CD4-positive, alpha-beta T cell (primary cell): ENCODE data around the gene ATP10A. TPM values are rescaled to one million over a fixed set of nuclear protein-coding genes. Genes with fewer than 3 reads are reported as not detected.

ENCODE experiments used
- ATAC-seq: fragments of 200-7000 bp; cut with Tn5 transposase; one replicate; pipeline ENCODE4 v1.10.0; 2022; ENCODE audit warnings: mild to moderate bottlenecking; ENCODE audit not compliant: poor library complexity
- CTCF ChIA-PET: fragments of 350-600 bp; sonication (Branson Sonifier 250); formaldehyde crosslinking; loops from one replicate; lab custom pipeline; 2021; ENCODE audit warnings: antibody characterized with exemption, inconsistent platforms; lab: Charles Lee
- POLR2A ChIA-PET: fragments of 350-600 bp; sonication (Branson Sonifier 250); formaldehyde crosslinking; loops from one replicate; lab custom pipeline; 2021; ENCODE audit warnings: antibody characterized with exemption, inconsistent platforms; lab: Charles Lee
- DNase-seq, 14 experiments: peaks; one replicate each; pipeline ENCODE4 v3.0.0-alpha.2; 2013 to 2020; ENCODE audit warnings: mixed read lengths in 2 of 14
- H3K27ac ChIP-seq, 2 donors: one replicate each; pipeline versions ENCODE4 v1.5.1 to v1.7.0; 2013; ENCODE audit warnings: low read length in 2 of 2, low read depth in 1 of 2, mild to moderate bottlenecking in 1 of 2
- H3K27me3 ChIP-seq, 2 experiments: 1 replicate in 1 of 2; 2 replicates in 1 of 2; pipeline versions ENCODE4 v1.6.1 to v1.7.0; 2013; ENCODE audit warnings: low read length in 2 of 2, control low read depth in 1 of 2, mild to moderate bottlenecking in 1 of 2, moderate library complexity in 1 of 2; ENCODE audit not compliant: insufficient read depth in 2 of 2, control insufficient read depth in 1 of 2
- H3K36me3 ChIP-seq: one replicate; pipeline ENCODE4 v1.6.1; 2013; ENCODE audit warnings: low read length, control low read depth; ENCODE audit not compliant: insufficient read depth
- H3K4me1 ChIP-seq: one replicate; pipeline ENCODE4 v1.6.1; 2013; ENCODE audit warnings: low read length, control low read depth; ENCODE audit not compliant: insufficient read depth
- H3K4me3 ChIP-seq: one replicate; pipeline ENCODE4 v1.5.1; 2013; ENCODE audit warnings: mild to moderate bottlenecking, low read length, moderate library complexity
- H3K9me3 ChIP-seq, 2 experiments: 1 replicate in 1 of 2; 2 replicates in 1 of 2; pipeline versions ENCODE4 v1.6.1 to v1.7.0; 2013; ENCODE audit warnings: low read length in 2 of 2, mild to moderate bottlenecking in 2 of 2, control low read depth in 1 of 2, moderate library complexity in 1 of 2; ENCODE audit not compliant: control insufficient read depth in 1 of 2, insufficient read depth in 1 of 2
- H3K27ac Mint-ChIP-seq: one replicate; pipeline ENCODE4 v1.8.0; 2020; ENCODE audit warnings: mixed read lengths
- H3K27me3 Mint-ChIP-seq: one replicate; pipeline ENCODE4 v1.8.0; 2021; ENCODE audit warnings: mixed read lengths
- H3K36me3 Mint-ChIP-seq: one replicate; pipeline ENCODE4 v1.8.0; 2021; ENCODE audit warnings: low read depth, mixed read lengths
- H3K4me1 Mint-ChIP-seq: one replicate; pipeline ENCODE4 v1.8.0; 2021; ENCODE audit warnings: low read depth, mixed read lengths
- H3K4me3 Mint-ChIP-seq: one replicate; pipeline ENCODE4 v1.8.0; 2020; ENCODE audit warnings: mild to moderate bottlenecking, mixed read lengths
- H3K9me3 Mint-ChIP-seq: one replicate; pipeline ENCODE4 v1.8.0; 2020; ENCODE audit warnings: mixed read lengths
- CTCF ChIP-seq: fragments of 200-600 bp; IDR thresholded peaks from one replicate; pipeline ENCODE4 v1.8.0; 2022; ENCODE audit warnings: antibody characterized with exemption, mild to moderate bottlenecking
- intact Hi-C, 2 experiments: fragments of 100-400 bp; cut with DNase I in 1 of 2; cut with micrococcal nuclease in 1 of 2; formaldehyde crosslinking; loops; one replicate each; pipeline versions ENCODE4 v1.15.1 to v1.9.0; 2023 to 2025; cut with DNase I, micrococcal nuclease
- total RNA-seq, 174 experiments: library from RNA in 2 of 174; stranded (reverse) in 2 of 174; gene quantifications; one replicate each; pipeline ENCODE4 v1.2.3 and lab custom pipeline; 2021 to 2026

The ATP10A gene
- total RNA-seq, 2 experiments from 2014 or later = 30.0 to 30.4 TPM

GRCh38 chr15:25742776-25743547 is 120.2 kb downstream of the ATP10A start:
- Histone ChIP-seq H3K36me3 (no peaks in the 10 kb centered on the region), H3K9me3 (no peaks in the 10 kb centered on the region), H3K4me3 (no peak overlapping the region), H3K27ac (no peak overlapping the region), H3K27me3 (no peaks in the 10 kb centered on the region), H3K4me1 (peaks cover 16% of the 10 kb centered on the region)
- peak overlapping the region; percentile 30 for H3K27ac Mint-ChIP-seq
- ChIA-PET POLR2A (no interaction called here), CTCF (interaction anchor here (0.8 kb wide), 1 partner anchor 191 kb away, joined by 3 read pairs; no protein-coding TSS in a partner anchor)
- H3K4me3 Mint-ChIP-seq = no peak overlapping the region
- intact Hi-C loops = loop anchor here in 1 of 2 experiments (5.0 kb wide), 1 partner anchor 54 kb away; no protein-coding TSS in a partner anchor
- no peak for TF ChIP-seq CTCF
- no peaks in the 10 kb centered on the region for H3K9me3 Mint-ChIP-seq
- peaks cover 6% of the 10 kb centered on the region for H3K36me3 Mint-ChIP-seq
- ATAC-seq (no peak), DNase-seq (no peak)
- no peaks in the 10 kb centered on the region for H3K27me3 Mint-ChIP-seq
- H3K4me1 Mint-ChIP-seq = peaks cover 52% of the 10 kb centered on the region

GRCh38 chr15:25742041-25742730 is 120.9 kb downstream of the ATP10A start:
- H3K36me3 ChIP-seq = no peaks in the 10 kb centered on the region
- TF ChIP-seq CTCF = no peak
- H3K27me3 ChIP-seq = no peaks in the 10 kb centered on the region
- Mint-ChIP-seq H3K27me3 (no peaks in the 10 kb centered on the region), H3K9me3 (no peaks in the 10 kb centered on the region), H3K4me1 (peaks cover 52% of the 10 kb centered on the region), H3K36me3 (peaks cover 6% of the 10 kb centered on the region), H3K4me3 (no peak overlapping the region), H3K27ac (no peak overlapping the region)
- ChIA-PET CTCF (no interaction called here), POLR2A (no interaction called here)
- ATAC-seq = no peak
- no peaks in the 10 kb centered on the region for H3K9me3 ChIP-seq
- intact Hi-C loops = loop anchor here in 1 of 2 experiments (5.0 kb wide), 1 partner anchor 55 kb away; no protein-coding TSS in a partner anchor
- peaks cover 16% of the 10 kb centered on the region for H3K4me1 ChIP-seq
- no peak overlapping the region for H3K4me3 ChIP-seq
- no peak overlapping the region for H3K27ac ChIP-seq
- DNase-seq = no peak

GRCh38 chr15:25741256-25741580 is 121.9 kb downstream of the ATP10A start:
- H3K4me1 ChIP-seq = peaks cover 16% of the 10 kb centered on the region
- H3K9me3 Mint-ChIP-seq = no peaks in the 10 kb centered on the region
- no peaks in the 10 kb centered on the region for H3K27me3 ChIP-seq
- no peak overlapping the region for H3K4me3 ChIP-seq
- peaks cover 12% of the 10 kb centered on the region for H3K36me3 Mint-ChIP-seq
- H3K27me3 Mint-ChIP-seq = no peaks in the 10 kb centered on the region
- intact Hi-C loops = loop anchor here in 1 of 2 experiments (5.0 kb wide), 1 partner anchor 56 kb away; no protein-coding TSS in a partner anchor
- POLR2A ChIA-PET = no interaction called here
- DNase-seq (peak in 1 of 14 experiments; percentile 15), ATAC-seq (no peak)
- CTCF ChIA-PET = no interaction called here
- no peak overlapping the region for H3K27ac Mint-ChIP-seq
- no peaks in the 10 kb centered on the region for H3K9me3 ChIP-seq
- no peak overlapping the region for H3K27ac ChIP-seq
- H3K36me3 ChIP-seq = no peaks in the 10 kb centered on the region
- peaks cover 52% of the 10 kb centered on the region for H3K4me1 Mint-ChIP-seq
- TF ChIP-seq CTCF = no peak
- H3K4me3 Mint-ChIP-seq = no peak overlapping the region
